Neural progenitor cell (in vitro differentiated cells): ENCODE data around the gene GRIK2. TPM values are rescaled to one million over a fixed set of nuclear protein-coding genes. Genes with fewer than 3 reads are reported as not detected.
A peak's percentile ranks its signal among the peaks of the same experiment; 100 is the strongest.

Experiments used
- DNase-seq: peaks from one replicate; pipeline ENCODE4 v3.0.0-alpha.2; 2016; ENCODE audit warnings: low spot score
- H2AFZ ChIP-seq: fragments of 200-600 bp; sonication (generic); replicated peaks from 2 replicates; pipeline ENCODE4 v1.6.1; 2016; ENCODE audit warnings: antibody characterized with exemption
- H3F3A ChIP-seq: fragments of 200-600 bp; sonication (generic); 2 replicates; pipeline ENCODE4 v1.6.1; 2016; ENCODE audit warnings: antibody characterized with exemption, low read depth
- H3K27ac ChIP-seq: fragments of 200-600 bp; sonication (generic); 2 replicates; pipeline ENCODE4 v1.5.1; 2016; ENCODE audit warnings: mild to moderate bottlenecking
- H3K27me3 ChIP-seq: fragments of 200-600 bp; sonication (generic); 2 replicates; pipeline ENCODE4 v1.6.1; 2016; ENCODE audit warnings: mild to moderate bottlenecking, moderate library complexity
- H3K36me3 ChIP-seq: fragments of 200-600 bp; sonication (generic); 2 replicates; pipeline ENCODE4 v1.5.1; 2016
- H3K4me1 ChIP-seq: fragments of 200-600 bp; sonication (generic); 2 replicates; pipeline ENCODE4 v1.6.1; 2016; ENCODE audit warnings: mixed run types
- H3K4me2 ChIP-seq: fragments of 200-600 bp; sonication (generic); 2 replicates; pipeline ENCODE4 v1.6.1; 2016
- H3K4me3 ChIP-seq: fragments of 200-600 bp; sonication (generic); 2 replicates; pipeline ENCODE4 v1.5.1; 2016
- H3K79me2 ChIP-seq: fragments of 200-600 bp; sonication (generic); 2 replicates; pipeline ENCODE4 v1.6.1; 2016; ENCODE audit warnings: low read depth
- H3K9ac ChIP-seq: fragments of 200-600 bp; sonication (generic); 2 replicates; pipeline ENCODE4 v1.6.1; 2016
- H3K9me3 ChIP-seq: fragments of 200-600 bp; sonication (generic); 2 replicates; pipeline ENCODE4 v1.5.1; 2016; ENCODE audit warnings: low read depth
- H4K20me1 ChIP-seq: fragments of 200-600 bp; sonication (generic); 2 replicates; pipeline ENCODE4 v1.6.1; 2016; ENCODE audit warnings: low read depth
- H3K27ac Mint-ChIP-seq: 3 replicates; pipeline ENCODE4 v1.8.0; 2021; ENCODE audit warnings: mixed read lengths
- H3K27me3 Mint-ChIP-seq: 2 replicates; pipeline ENCODE4 v1.8.0; 2022; ENCODE audit warnings: low read depth, mild to moderate bottlenecking, inconsistent platforms, moderate library complexity, mixed read lengths; ENCODE audit not compliant: insufficient read depth
- H3K36me3 Mint-ChIP-seq: 3 replicates; pipeline ENCODE4 v1.8.0; 2021; ENCODE audit warnings: mixed read lengths
- H3K4me1 Mint-ChIP-seq: 3 replicates; pipeline ENCODE4 v1.8.0; 2021; ENCODE audit warnings: mixed read lengths
- H3K4me3 Mint-ChIP-seq: 3 replicates; pipeline ENCODE4 v1.8.0; 2021; ENCODE audit warnings: mild to moderate bottlenecking, moderate library complexity, mixed read lengths
- H3K9me3 Mint-ChIP-seq: 3 replicates; pipeline ENCODE4 v1.8.0; 2020; ENCODE audit warnings: mixed read lengths
- CTCF ChIP-seq: fragments of 200-600 bp; sonication (generic); IDR thresholded peaks from 2 replicates; pipeline ENCODE4 v1.5.1; 2017; ENCODE audit warnings: antibody characterized with exemption, mild to moderate bottlenecking
- EZH2 ChIP-seq: fragments of 200-600 bp; sonication (generic); IDR thresholded peaks from 2 replicates; pipeline ENCODE4 v1.6.1; 2017; ENCODE audit warnings: antibody characterized with exemption, mild to moderate bottlenecking, moderate library complexity
- EZH2phosphoT487 ChIP-seq: fragments of 200-600 bp; sonication (generic); IDR thresholded peaks from 2 replicates; pipeline ENCODE4 v1.6.1; 2017; ENCODE audit warnings: antibody characterized with exemption
- total RNA-seq: library from RNA; depleted of rRNA; stranded (reverse); fragments of >200 nt; gene quantifications from 2 replicates; pipeline ENCODE4 v1.2.3, GENCODE V29; 2015; ENCODE audit warnings: low replicate concordance

GRIK2 gene
- total RNA-seq, 1 donor from 2014 or later: 0.88 TPM

- Mint-ChIP-seq H3K27ac (no peak overlapping the region), H3K36me3 (no peaks in the 10 kb centered on the region), H3K9me3 (no peaks in the 10 kb centered on the region), H3K4me3 (peak overlapping the region; percentile 90), H3K4me1 (peaks cover 19% of the 10 kb centered on the region), H3K27me3 (peaks cover 38% of the 10 kb centered on the region)
- Histone ChIP-seq H3F3A (peaks cover 13% of the 10 kb centered on the region), H3K9me3 (no peaks in the 10 kb centered on the region), H3K27me3 (peaks cover 80% of the 10 kb centered on the region), H3K27ac (no peak overlapping the region), H3K9ac (no peak overlapping the region), H3K4me1 (peaks cover 15% of the 10 kb centered on the region), H3K4me2 (peak overlapping the region; percentile 96), H4K20me1 (peaks cover 13% of the 10 kb centered on the region), H3K4me3 (peak overlapping the region; percentile 56), H3K79me2 (no peaks in the 10 kb centered on the region), H2AFZ (peak overlapping the region; percentile 75), H3K36me3 (no peaks in the 10 kb centered on the region)
- TF ChIP-seq EZH2phosphoT487 (no peak), EZH2 (peak; percentile 68)
- no peak for DNase-seq
Observed at GRCh38 chr6:101392586-101393230, 800 bp upstream of the GRIK2 start.

- Histone ChIP-seq H3K79me2 (no peaks in the 10 kb centered on the region), H3K9me3 (no peaks in the 10 kb centered on the region), H3K36me3 (no peaks in the 10 kb centered on the region), H3K4me3 (peak overlapping the region; percentile 56), H3K4me1 (peaks cover 15% of the 10 kb centered on the region), H3K27me3 (peaks cover 91% of the 10 kb centered on the region), H2AFZ (peak overlapping the region; percentile 58), H3K9ac (no peak overlapping the region), H3F3A (peaks cover 13% of the 10 kb centered on the region), H3K4me2 (peak overlapping the region; percentile 96), H3K27ac (no peak overlapping the region), H4K20me1 (peaks cover 13% of the 10 kb centered on the region)
- Mint-ChIP-seq H3K27me3 (peaks cover 43% of the 10 kb centered on the region), H3K27ac (no peak overlapping the region), H3K4me3 (peak overlapping the region; percentile 90), H3K36me3 (no peaks in the 10 kb centered on the region), H3K4me1 (peaks cover 19% of the 10 kb centered on the region), H3K9me3 (no peaks in the 10 kb centered on the region)
- no peak for TF ChIP-seq EZH2phosphoT487
- no peak for TF ChIP-seq CTCF
- peak; percentile 35 for TF ChIP-seq EZH2
- peak; percentile 65 for DNase-seq
Observed at GRCh38 chr6:101393829-101394251, 332 bp downstream of the GRIK2 start.

- TF ChIP-seq CTCF: no peak
- H3K9me3 ChIP-seq: no peaks in the 10 kb centered on the region
- Mint-ChIP-seq H3K9me3 (no peaks in the 10 kb centered on the region), H3K36me3 (no peaks in the 10 kb centered on the region), H3K27ac (no peak overlapping the region), H3K4me1 (peaks cover 25% of the 10 kb centered on the region), H3K27me3 (peaks cover 49% of the 10 kb centered on the region), H3K4me3 (no peak overlapping the region)
- DNase-seq: no peak
- no peak overlapping the region for H3K4me3 ChIP-seq
- peaks cover 98% of the 10 kb centered on the region for H3K27me3 ChIP-seq
- H3K36me3 ChIP-seq: no peaks in the 10 kb centered on the region
- H3K4me2 ChIP-seq: no peak overlapping the region
- no peak overlapping the region for H3K9ac ChIP-seq
- H4K20me1 ChIP-seq: peaks cover 13% of the 10 kb centered on the region
- H3K79me2 ChIP-seq: no peaks in the 10 kb centered on the region
- peaks cover 13% of the 10 kb centered on the region for H3F3A ChIP-seq
- H3K27ac ChIP-seq: no peak overlapping the region
- no peak overlapping the region for H2AFZ ChIP-seq
- peaks cover 15% of the 10 kb centered on the region for H3K4me1 ChIP-seq
Observed at GRCh38 chr6:101394936-101395335, 1.4 kb downstream of the GRIK2 start.

DNA sequence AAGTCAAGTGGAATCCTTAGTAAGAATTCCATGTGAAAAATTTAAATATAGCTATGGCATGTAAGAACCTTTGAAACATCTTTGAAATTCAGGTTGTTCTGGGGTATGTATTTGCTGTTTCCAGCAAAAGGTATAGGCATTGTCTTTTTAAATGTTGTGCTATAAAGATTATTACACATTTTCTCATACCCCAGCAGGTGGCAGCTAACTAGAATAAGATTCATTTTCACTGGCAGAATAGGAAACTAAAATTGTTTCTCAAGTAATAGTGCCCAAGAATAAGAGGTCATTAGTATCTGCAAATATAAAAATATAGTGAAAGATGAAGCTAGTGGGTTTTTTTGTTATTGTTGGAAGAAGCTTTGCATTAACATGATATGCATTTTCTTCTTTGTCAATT, 1.8 kb downstream of the GRIK2 start:
- Histone ChIP-seq H3K27ac (no peak overlapping the region), H3K4me1 (peaks cover 15% of the 10 kb centered on the region), H3K79me2 (no peaks in the 10 kb centered on the region), H3F3A (peaks cover 13% of the 10 kb centered on the region), H3K9ac (no peak overlapping the region), H3K27me3 (peaks cover 98% of the 10 kb centered on the region), H3K36me3 (no peaks in the 10 kb centered on the region), H3K4me3 (no peak overlapping the region), H2AFZ (no peak overlapping the region), H3K4me2 (no peak overlapping the region), H4K20me1 (peaks cover 13% of the 10 kb centered on the region), H3K9me3 (no peaks in the 10 kb centered on the region)
- no peak for TF ChIP-seq CTCF
- no peak for TF ChIP-seq EZH2
- TF ChIP-seq EZH2phosphoT487: no peak
- Mint-ChIP-seq H3K27me3 (peaks cover 52% of the 10 kb centered on the region), H3K36me3 (no peaks in the 10 kb centered on the region), H3K9me3 (no peaks in the 10 kb centered on the region), H3K27ac (no peak overlapping the region), H3K4me1 (peaks cover 28% of the 10 kb centered on the region), H3K4me3 (peak overlapping the region; percentile 39)
- DNase-seq: no peak
